GM10266 (cell line): ENCODE measurements around the gene LRIT3.

Experiments
- DNase-seq: peaks from one replicate; pipeline ENCODE4 v3.0.0; 2012; ENCODE audit errors: extremely low spot score
- TF ChIP-seq, protein P1 (sequence below): IDR thresholded peaks from 2 replicates; pipeline ENCODE4 v1.5.1; 2012; ENCODE audit warnings: mild to moderate bottlenecking, low read depth; ENCODE audit not compliant: control insufficient read depth, insufficient read depth; ENCODE audit errors: missing control alignments

Gene LRIT3

GRCh38 chr4:109910256-109910655 is 62.3 kb downstream of the LRIT3 start:
- TF ChIP-seq, protein P1, sequence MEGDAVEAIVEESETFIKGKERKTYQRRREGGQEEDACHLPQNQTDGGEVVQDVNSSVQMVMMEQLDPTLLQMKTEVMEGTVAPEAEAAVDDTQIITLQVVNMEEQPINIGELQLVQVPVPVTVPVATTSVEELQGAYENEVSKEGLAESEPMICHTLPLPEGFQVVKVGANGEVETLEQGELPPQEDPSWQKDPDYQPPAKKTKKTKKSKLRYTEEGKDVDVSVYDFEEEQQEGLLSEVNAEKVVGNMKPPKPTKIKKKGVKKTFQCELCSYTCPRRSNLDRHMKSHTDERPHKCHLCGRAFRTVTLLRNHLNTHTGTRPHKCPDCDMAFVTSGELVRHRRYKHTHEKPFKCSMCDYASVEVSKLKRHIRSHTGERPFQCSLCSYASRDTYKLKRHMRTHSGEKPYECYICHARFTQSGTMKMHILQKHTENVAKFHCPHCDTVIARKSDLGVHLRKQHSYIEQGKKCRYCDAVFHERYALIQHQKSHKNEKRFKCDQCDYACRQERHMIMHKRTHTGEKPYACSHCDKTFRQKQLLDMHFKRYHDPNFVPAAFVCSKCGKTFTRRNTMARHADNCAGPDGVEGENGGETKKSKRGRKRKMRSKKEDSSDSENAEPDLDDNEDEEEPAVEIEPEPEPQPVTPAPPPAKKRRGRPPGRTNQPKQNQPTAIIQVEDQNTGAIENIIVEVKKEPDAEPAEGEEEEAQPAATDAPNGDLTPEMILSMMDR: no peak
- DNase-seq: no peak

DNA sequence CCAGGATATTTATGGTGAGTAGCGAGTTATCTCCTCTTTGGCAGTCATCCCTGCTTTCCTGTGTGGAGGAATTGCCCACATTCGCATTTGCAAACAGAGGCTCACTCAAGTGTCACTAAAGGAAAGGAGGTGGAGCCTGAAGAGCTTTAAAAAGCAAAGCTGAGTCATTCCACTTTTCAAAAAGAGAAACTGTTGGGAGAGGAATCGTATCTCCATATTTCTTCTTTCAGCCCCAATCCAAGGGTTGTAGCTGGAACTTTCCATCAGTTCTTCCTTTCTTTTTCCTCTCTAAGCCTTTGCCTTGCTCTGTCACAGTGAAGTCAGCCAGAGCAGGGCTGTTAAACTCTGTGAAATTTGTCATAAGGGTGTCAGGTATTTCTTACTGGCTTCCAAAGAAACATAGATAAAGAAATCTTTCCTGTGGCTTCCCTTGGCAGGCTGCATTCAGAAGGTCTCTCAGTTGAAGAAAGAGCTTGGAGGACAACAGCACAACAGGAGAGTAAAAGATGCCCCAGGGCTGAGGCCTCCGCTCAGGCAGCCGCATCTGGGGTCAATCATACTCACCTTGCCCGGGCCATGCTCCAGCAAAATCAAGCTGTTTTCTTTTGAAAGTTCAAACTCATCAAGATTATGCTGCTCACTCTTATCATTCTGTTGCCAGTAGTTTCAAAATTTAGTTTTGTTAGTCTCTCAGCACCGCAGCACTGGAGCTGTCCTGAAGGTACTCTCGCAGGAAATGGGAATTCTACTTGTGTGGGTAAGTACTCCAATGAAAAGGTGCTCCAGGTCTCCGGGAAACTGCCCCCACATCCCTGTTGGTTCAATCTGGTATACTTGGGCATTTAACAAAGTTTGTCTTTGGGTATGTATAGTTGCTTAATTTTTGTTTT is 65.0 kb downstream of the LRIT3 start, which contains the start of gene EGF:
Gene EGF (plus strand): TSS at position 178 of the 890 bp plus-strand sequence. CDS start 453 bp downstream, at position 631.
- TF ChIP-seq, protein P1: no peak
- no peak for DNase-seq

DNA sequence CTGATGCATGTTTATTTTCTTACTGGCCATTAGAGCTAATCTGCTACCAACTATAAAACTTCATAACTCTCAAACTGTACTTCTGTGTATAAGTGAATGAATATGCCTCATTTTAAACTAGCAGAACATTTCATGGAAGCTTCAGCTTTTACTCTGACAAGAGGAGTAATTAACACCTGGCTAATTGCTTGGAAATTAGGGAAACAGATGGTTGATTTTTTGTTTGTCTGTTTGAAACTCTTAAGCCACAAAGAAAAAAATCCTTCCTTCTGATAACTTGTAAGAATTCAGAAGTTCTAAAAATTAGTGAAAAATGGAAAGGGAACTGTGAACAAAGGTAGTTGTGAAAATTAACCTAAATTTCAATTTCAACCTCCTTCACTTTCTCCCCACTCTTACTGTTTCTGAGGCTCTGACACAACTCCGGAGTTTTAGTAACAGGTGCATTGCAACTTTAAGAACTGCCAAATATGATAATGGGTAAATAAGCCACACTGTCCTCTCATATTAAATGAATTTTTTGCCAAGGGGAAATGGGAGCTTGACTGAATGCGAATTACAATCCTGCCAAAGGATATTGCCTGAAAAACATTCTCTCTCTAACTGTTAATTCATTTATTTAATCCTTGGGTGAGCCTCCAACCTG is 65.8 kb downstream of the LRIT3 start:
- no peak for DNase-seq
- TF ChIP-seq, protein P1: no peak

- TF ChIP-seq, protein P1: no peak
- DNase-seq: no peak
These were observed 66.4 kb downstream of the LRIT3 start for GRCh38 chr4:109914322-109914721.

DNA sequence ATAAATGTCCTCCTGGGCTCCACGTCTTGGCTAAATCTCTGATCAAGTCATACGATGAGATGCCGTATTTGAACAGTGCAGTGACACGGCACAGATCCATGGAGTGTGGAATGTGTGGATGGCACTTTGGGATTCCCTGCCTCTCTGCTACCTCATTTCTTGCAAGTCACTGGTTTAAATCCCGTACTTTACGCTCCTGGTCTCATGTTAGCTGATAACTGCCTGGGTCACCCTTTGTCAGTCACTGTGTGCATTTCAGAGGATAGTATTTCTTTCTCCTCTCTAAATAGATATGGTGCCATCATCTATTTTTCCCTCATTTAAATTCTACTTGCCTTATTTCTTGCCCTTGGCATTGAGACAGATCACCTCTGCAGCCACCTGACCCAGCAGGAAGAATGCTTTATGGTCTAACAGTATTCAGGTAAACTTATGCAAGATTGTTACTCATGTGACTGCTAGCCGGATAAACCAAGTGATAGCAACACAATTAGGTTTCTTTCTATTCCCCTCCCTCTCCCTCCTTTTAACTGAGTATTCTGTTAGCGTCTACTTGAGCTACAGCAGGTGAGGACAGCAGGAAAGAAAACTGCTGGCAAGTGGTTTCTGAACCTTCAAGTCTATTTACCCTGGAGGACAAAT is 67.6 kb downstream of the LRIT3 start:
- no peak for DNase-seq
- TF ChIP-seq, protein P1: no peak

- TF ChIP-seq, protein P1: no peak
- DNase-seq: no peak
These were observed 68.1 kb downstream of the LRIT3 start for GRCh38 chr4:109916027-109916409.
